Measurements from ENCODE around the gene OR6P1. TPM values are rescaled to one million over a fixed set of nuclear protein-coding genes. Genes with fewer than 3 reads are reported as not detected.

Gene OR6P1
- total RNA-seq, 1 experiment from 2014 or later: not detected

GRCh38 chr1:158564608-158565007 is 5.8 kb downstream of the OR6P1 start:
- ChIA-PET CTCF (no interaction called here), POLR2A (no interaction called here)
- Mint-ChIP-seq H3K27me3 (ENCODE audit: low read depth) (no peaks in the 10 kb centered on the region), H3K4me3 (no peak overlapping the region), H3K27ac (no peak overlapping the region), H3K4me1 (no peaks in the 10 kb centered on the region), H3K36me3 (no peaks in the 10 kb centered on the region), H3K9me3 (peaks cover 6% of the 10 kb centered on the region)
- TF ChIP-seq ZNF532 (CRISPR knock-in tag; IDR thresholded peaks at IDR 0.05; ENCODE audit: borderline replicate concordance) (no peak), TCF7 (CRISPR knock-in tag; IDR thresholded peaks at IDR 0.05; ENCODE audit: low read depth) (no peak), SMAD3 (CRISPR knock-in tag; IDR thresholded peaks at IDR 0.05; ENCODE audit: borderline replicate concordance) (no peak), AR (CRISPR knock-in tag; IDR thresholded peaks at IDR 0.05) (no peak), CDX4 (CRISPR knock-in tag; IDR thresholded peaks at IDR 0.05; ENCODE audit: borderline replicate concordance) (no peak), ZNF425 (CRISPR knock-in tag; conservative IDR thresholded peaks at IDR 0.05) (no peak), NR3C1 (CRISPR knock-in tag; conservative IDR thresholded peaks at IDR 0.05; ENCODE audit: low read depth) (no peak), ARID4B (CRISPR knock-in tag; IDR thresholded peaks at IDR 0.05; ENCODE audit: borderline replicate concordance) (no peak), JUN (CRISPR knock-in tag; IDR thresholded peaks at IDR 0.05) (no peak), RELA (CRISPR knock-in tag; IDR thresholded peaks at IDR 0.05; ENCODE audit: borderline replicate concordance) (no peak), E2F5 (CRISPR knock-in tag; IDR thresholded peaks at IDR 0.05) (no peak), ZNF138 (CRISPR knock-in tag; conservative IDR thresholded peaks at IDR 0.05) (no peak), ZBTB21 (CRISPR knock-in tag; IDR thresholded peaks at IDR 0.05; ENCODE audit: borderline replicate concordance) (no peak), ATF2 (CRISPR knock-in tag; IDR thresholded peaks at IDR 0.05; ENCODE audit: borderline replicate concordance, low read depth) (no peak), NFE2L1 (CRISPR knock-in tag; IDR thresholded peaks at IDR 0.05) (no peak)
- ATAC-seq (no peak), DNase-seq (ENCODE audit: low spot score) (no peak)

Measured in WTC11 (cell line).